GM18907 (cell line): ENCODE results near the gene CHPF.

Experiments
- ATAC-seq: cut with Tn5 transposase; IDR thresholded peaks from one replicate; pipeline ENCODE4 v1.9.1; 2021; ENCODE audit warnings: mild to moderate bottlenecking, moderate library complexity; ENCODE audit not compliant: unreplicated experiment

Gene CHPF

GRCh38 chr2:219543596-219544358, at the start of gene CHPF, which contains the start of gene TMEM198:
CHPF (minus strand) TSS chr2:219543809; CDS start chr2:219543538, 271 bp downstream.
TMEM198 (plus strand) TSS chr2:219544028; CDS start chr2:219544728, 700 bp downstream.
- ATAC-seq, result peak; percentile 81

- ATAC-seq, result no peak
Observed at GRCh38 chr2:219593154-219593553, 49.5 kb upstream of the CHPF start.

- ATAC-seq, result no peak
Observed at GRCh38 chr2:219592736-219593135, 49.1 kb upstream of the CHPF start.

- ATAC-seq, result no peak
Observed at GRCh38 chr2:219591091-219591490, 47.5 kb upstream of the CHPF start.

GRCh38 chr2:219581346-219581745, 37.7 kb upstream of the CHPF start:
- no peak for ATAC-seq

GRCh38 chr2:219578811-219579613, 35.4 kb upstream of the CHPF start:
- ATAC-seq, result no peak

- ATAC-seq, result no peak
Observed at GRCh38 chr2:219576505-219577388, 33.1 kb upstream of the CHPF start.

GRCh38 chr2:219575566-219576504, 32.2 kb upstream of the CHPF start:
- ATAC-seq, result no peak

GRCh38 chr2:219574484-219575311, 31.1 kb upstream of the CHPF start:
- ATAC-seq, result no peak

GRCh38 chr2:219573166-219573565, 29.6 kb upstream of the CHPF start:
- no peak for ATAC-seq

- no peak for ATAC-seq
Observed at GRCh38 chr2:219572237-219573001, 28.8 kb upstream of the CHPF start, which contains the start of gene INHA. INHA (plus strand) TSS chr2:219572310; CDS start chr2:219572375, 65 bp downstream.

GRCh38 chr2:219571311-219572236, 28.0 kb upstream of the CHPF start, which contains the start of gene OBSL1:
OBSL1 (minus strand) TSS chr2:219571539; CDS start chr2:219571232, 307 bp downstream.
- ATAC-seq, result no peak

GRCh38 chr2:219570924-219571310, 27.3 kb upstream of the CHPF start:
- no peak for ATAC-seq

GRCh38 chr2:219570194-219570923, 26.8 kb upstream of the CHPF start:
- ATAC-seq, result no peak

- ATAC-seq, result no peak
Observed at GRCh38 chr2:219569635-219570034, 26.0 kb upstream of the CHPF start.

GRCh38 chr2:219569041-219569440, 25.4 kb upstream of the CHPF start:
- ATAC-seq, result no peak
